Mesenchymal stem cell (in vitro differentiated cells and primary cell): ENCODE measurements around the gene PHPT1.

Source experiments
- DNase-seq: peaks from one replicate; pipeline ENCODE4 v3.0.0-alpha.2; 2013
- H2AFZ ChIP-seq: one replicate; pipeline ENCODE4 v1.6.1; 2013; ENCODE audit warnings: low read depth, mild to moderate bottlenecking, control low read depth, inconsistent platforms, low read length, moderate library complexity
- H2AK5ac ChIP-seq: 2 replicates; pipeline ENCODE4 v1.6.1; 2013; ENCODE audit warnings: low read length, moderate library complexity, mild to moderate bottlenecking, inconsistent platforms; ENCODE audit not compliant: severe bottlenecking
- H2BK120ac ChIP-seq: one replicate; pipeline ENCODE4 v1.6.1; 2013; ENCODE audit warnings: low read depth, mild to moderate bottlenecking, inconsistent platforms, low read length, moderate library complexity
- H2BK12ac ChIP-seq, 2 experiments: one replicate each; pipeline ENCODE4 v1.6.1; 2013; ENCODE audit warnings: inconsistent platforms in 2 of 2, low read length in 2 of 2, mild to moderate bottlenecking in 2 of 2, moderate library complexity in 2 of 2, control low read depth in 1 of 2
- H2BK15ac ChIP-seq: one replicate; pipeline ENCODE4 v1.6.1; 2013; ENCODE audit warnings: mild to moderate bottlenecking, low read depth, inconsistent platforms; ENCODE audit not compliant: poor library complexity, severe bottlenecking
- H2BK5ac ChIP-seq: 2 replicates; pipeline ENCODE4 v1.6.1; 2013; ENCODE audit warnings: low read depth, mild to moderate bottlenecking, low read length, control low read depth, inconsistent platforms; ENCODE audit not compliant: poor library complexity, severe bottlenecking
- H3K14ac ChIP-seq, 2 experiments: one replicate each; pipeline ENCODE4 v1.6.1; 2013; ENCODE audit warnings: inconsistent platforms in 2 of 2, low read length in 2 of 2, control low read depth in 1 of 2, mild to moderate bottlenecking in 1 of 2, moderate library complexity in 1 of 2
- H3K18ac ChIP-seq, 2 experiments: one replicate each; pipeline ENCODE4 v1.6.1; 2013; ENCODE audit warnings: inconsistent platforms in 2 of 2, low read length in 2 of 2, control low read depth in 1 of 2, low read depth in 1 of 2, mild to moderate bottlenecking in 1 of 2
- H3K23ac ChIP-seq, 2 experiments: one replicate each; pipeline ENCODE4 v1.6.1; 2013; ENCODE audit warnings: inconsistent platforms in 2 of 2, low read length in 2 of 2, mild to moderate bottlenecking in 2 of 2, moderate library complexity in 2 of 2, control low read depth in 1 of 2
- H3K27ac ChIP-seq: 2 replicates; pipeline ENCODE4 v1.5.1; 2013; ENCODE audit warnings: mild to moderate bottlenecking, moderate library complexity, low read length, control low read depth, inconsistent platforms; ENCODE audit not compliant: poor library complexity, severe bottlenecking
- H3K27me3 ChIP-seq, 2 experiments: 2 replicates each; pipeline versions ENCODE4 v1.6.1 to v1.7.0; 2013; ENCODE audit warnings: low read length in 2 of 2, mild to moderate bottlenecking in 2 of 2, moderate library complexity in 2 of 2, control low read depth in 1 of 2, inconsistent platforms in 1 of 2; ENCODE audit not compliant: control insufficient read depth in 1 of 2, insufficient read depth in 1 of 2
- H3K36me3 ChIP-seq, 2 experiments: 2 replicates each; pipeline versions ENCODE4 v1.6.1 to v1.7.0; 2013; ENCODE audit warnings: low read length in 2 of 2, control low read depth in 1 of 2, inconsistent platforms in 1 of 2, low read depth in 1 of 2, mild to moderate bottlenecking in 1 of 2; ENCODE audit not compliant: insufficient read depth in 2 of 2, control insufficient read depth in 1 of 2
- H3K4ac ChIP-seq, 2 experiments: one replicate each; pipeline ENCODE4 v1.6.1; 2013; ENCODE audit warnings: inconsistent platforms in 2 of 2, low read length in 2 of 2, mild to moderate bottlenecking in 2 of 2, moderate library complexity in 2 of 2, control low read depth in 1 of 2, low read depth in 1 of 2
- H3K4me1 ChIP-seq: 2 replicates; pipeline ENCODE4 v1.6.1; 2013; ENCODE audit warnings: low read depth, low read length, control low read depth; ENCODE audit not compliant: control insufficient read depth, insufficient read depth
- H3K4me2 ChIP-seq: 2 replicates; pipeline ENCODE4 v1.6.1; 2013; ENCODE audit warnings: low read length, mild to moderate bottlenecking, inconsistent platforms; ENCODE audit not compliant: poor library complexity, severe bottlenecking
- H3K4me3 ChIP-seq, 2 experiments: 2 replicates each; pipeline versions ENCODE4 v1.5.1 to v1.7.0; 2013; ENCODE audit warnings: low read length in 2 of 2, mild to moderate bottlenecking in 2 of 2, control low read depth in 1 of 2, low read depth in 1 of 2; ENCODE audit not compliant: insufficient read depth in 1 of 2
- H3K79me1 ChIP-seq: replicated peaks from 2 replicates; pipeline ENCODE4 v1.6.1; 2013; ENCODE audit warnings: mild to moderate bottlenecking, control low read depth, low read length, inconsistent platforms; ENCODE audit not compliant: poor library complexity, severe bottlenecking
- H3K9ac ChIP-seq: 2 replicates; pipeline ENCODE4 v1.7.0; 2013; ENCODE audit warnings: mild to moderate bottlenecking, low read length, moderate library complexity
- H3K9me3 ChIP-seq: 2 replicates; pipeline ENCODE4 v1.7.0; 2013; ENCODE audit warnings: mild to moderate bottlenecking, low read length; ENCODE audit not compliant: control insufficient read depth
- H4K8ac ChIP-seq: one replicate; pipeline ENCODE4 v1.6.1; 2013; ENCODE audit warnings: inconsistent platforms, mild to moderate bottlenecking, low read length, moderate library complexity
- H4K91ac ChIP-seq: one replicate; pipeline ENCODE4 v1.6.1; 2013; ENCODE audit warnings: mild to moderate bottlenecking, low read length, inconsistent platforms
- WGBS: methylation state at CpG from one replicate; pipeline ENCODE4 v1.1.7; 2013; ENCODE audit warnings: mixed read lengths; 5-methylcytosine and 5-hydroxymethylcytosine counted together

PHPT1 gene

DNA sequence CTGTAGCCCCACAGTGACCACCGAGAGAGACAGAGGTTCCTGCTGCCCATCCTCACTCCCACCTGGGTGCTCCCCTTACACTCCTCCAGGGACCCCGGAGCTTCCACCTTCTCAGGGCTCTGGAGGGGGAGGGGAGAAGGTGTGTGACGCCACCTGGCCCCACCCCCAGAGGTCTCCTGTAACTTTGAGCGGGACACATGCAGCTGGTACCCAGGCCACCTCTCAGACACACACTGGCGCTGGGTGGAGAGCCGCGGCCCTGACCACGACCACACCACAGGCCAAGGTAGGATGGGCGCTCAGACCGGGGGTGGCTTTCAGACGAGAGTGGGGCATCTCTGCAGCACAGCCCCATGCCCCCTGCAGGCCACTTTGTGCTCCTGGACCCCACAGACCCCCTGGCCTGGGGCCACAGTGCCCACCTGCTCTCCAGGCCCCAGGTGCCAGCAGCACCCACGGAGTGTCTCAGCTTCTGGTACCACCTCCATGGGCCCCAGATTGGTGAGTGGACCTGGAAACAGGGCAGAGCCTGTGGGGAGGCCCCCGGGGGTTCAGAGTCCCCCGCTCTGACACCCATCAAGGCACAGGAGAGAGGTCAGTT is 7.4 kb downstream of the PHPT1 start:
- WGBS, result 89% methylated on average over 12 of the region's 14 CpGs
- H3K27me3 ChIP-seq, result no peaks in the 10 kb centered on the region
- H3K79me1 ChIP-seq, result peaks cover 20% of the 10 kb centered on the region
- no peak overlapping the region for H3K14ac ChIP-seq
- H3K23ac ChIP-seq, result no peak overlapping the region
- no peak overlapping the region for H3K27ac ChIP-seq
- peaks cover 14 to 80% of the 10 kb centered on the region in 2 experiments for H3K36me3 ChIP-seq
- no peak overlapping the region for H2BK15ac ChIP-seq
- no peak overlapping the region for H3K4me3 ChIP-seq
- no peak overlapping the region for H3K4me2 ChIP-seq
- H2AFZ ChIP-seq, result no peak overlapping the region
- no peak overlapping the region for H3K18ac ChIP-seq
- no peaks in the 10 kb centered on the region for H3K9me3 ChIP-seq
- no peak overlapping the region for H4K91ac ChIP-seq
- H3K9ac ChIP-seq, result no peak overlapping the region
- peak overlapping the region; percentile 33 for H2AK5ac ChIP-seq
- H4K8ac ChIP-seq, result peak overlapping the region; percentile 40
- no peak overlapping the region for H2BK120ac ChIP-seq
- peaks cover 59% of the 10 kb centered on the region for H3K4me1 ChIP-seq
- H2BK12ac ChIP-seq, result no peak overlapping the region
- H3K4ac ChIP-seq, result no peak overlapping the region
- no peak for DNase-seq
- H2BK5ac ChIP-seq, result no peak overlapping the region

DNA sequence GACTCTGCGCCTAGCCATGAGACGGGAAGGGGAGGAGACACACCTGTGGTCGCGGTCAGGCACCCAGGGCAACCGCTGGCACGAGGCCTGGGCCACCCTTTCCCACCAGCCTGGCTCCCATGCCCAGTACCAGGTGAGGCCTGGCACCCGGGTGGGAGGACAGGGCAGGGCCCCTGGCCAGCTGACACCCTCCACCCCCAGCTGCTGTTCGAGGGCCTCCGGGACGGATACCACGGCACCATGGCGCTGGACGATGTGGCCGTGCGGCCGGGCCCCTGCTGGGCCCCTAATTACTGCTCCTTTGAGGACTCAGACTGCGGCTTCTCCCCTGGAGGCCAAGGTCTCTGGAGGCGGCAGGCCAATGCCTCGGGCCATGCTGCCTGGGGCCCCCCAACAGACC is 8.0 kb downstream of the PHPT1 start:
- WGBS, result 96% methylated on average over 17 of the region's 19 CpGs
- Histone ChIP-seq H3K27me3 (no peaks in the 10 kb centered on the region), H3K36me3 (peaks cover 19 to 80% of the 10 kb centered on the region in 2 experiments), H3K18ac (no peak overlapping the region), H2AFZ (no peak overlapping the region), H3K4me1 (peaks cover 54% of the 10 kb centered on the region), H2AK5ac (no peak overlapping the region), H2BK15ac (peak overlapping the region; percentile 12), H3K9ac (no peak overlapping the region), H3K9me3 (no peaks in the 10 kb centered on the region), H4K8ac (no peak overlapping the region), H3K79me1 (peaks cover 24% of the 10 kb centered on the region), H3K4ac (no peak overlapping the region), H3K27ac (no peak overlapping the region), H2BK12ac (no peak overlapping the region), H3K23ac (no peak overlapping the region), H2BK5ac (no peak overlapping the region), H3K4me2 (no peak overlapping the region), H4K91ac (no peak overlapping the region), H3K4me3 (no peak overlapping the region), H3K14ac (no peak overlapping the region), H2BK120ac (no peak overlapping the region)
- no peak for DNase-seq

DNA sequence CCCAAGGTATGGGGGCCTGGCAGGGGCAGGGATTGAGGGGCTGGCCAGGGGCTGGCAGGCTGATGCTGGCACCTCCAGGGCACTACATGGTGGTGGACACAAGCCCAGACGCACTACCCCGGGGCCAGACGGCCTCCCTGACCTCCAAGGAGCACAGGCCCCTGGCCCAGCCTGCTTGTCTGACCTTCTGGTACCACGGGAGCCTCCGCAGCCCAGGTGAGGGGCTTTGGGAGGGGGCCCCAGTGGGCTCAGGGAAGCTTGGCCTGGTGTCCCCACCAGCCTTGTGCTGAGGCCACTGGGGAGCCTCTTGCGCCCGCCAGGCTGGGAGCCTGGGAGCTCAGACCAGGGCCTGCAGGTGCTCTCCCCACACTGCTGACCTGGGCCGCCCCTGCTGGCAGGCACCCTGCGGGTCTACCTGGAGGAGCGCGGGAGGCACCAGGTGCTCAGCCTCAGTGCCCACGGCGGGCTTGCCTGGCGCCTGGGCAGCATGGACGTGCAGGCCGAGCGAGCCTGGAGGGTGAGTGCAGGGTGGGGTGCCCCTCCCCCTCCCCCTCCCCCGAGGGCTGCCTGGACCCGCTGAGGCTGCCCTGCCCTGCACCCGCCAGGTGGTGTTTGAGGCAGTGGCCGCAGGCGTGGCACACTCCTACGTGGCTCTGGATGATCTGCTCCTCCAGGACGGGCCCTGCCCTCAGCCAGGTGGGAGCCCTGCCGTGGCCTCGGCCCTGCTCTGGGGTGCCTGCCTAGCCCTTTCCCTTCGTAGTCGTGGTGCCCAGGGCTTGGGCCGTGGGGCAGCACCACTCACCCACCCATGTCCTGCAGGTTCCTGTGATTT is 8.6 kb downstream of the PHPT1 start:
- peak overlapping the region; percentile 12 for H2BK15ac ChIP-seq
- H2BK12ac ChIP-seq, result no peak overlapping the region
- H3K14ac ChIP-seq, result no peak overlapping the region
- no peak overlapping the region for H3K27ac ChIP-seq
- no peak overlapping the region for H3K23ac ChIP-seq
- H4K8ac ChIP-seq, result no peak overlapping the region
- H2BK5ac ChIP-seq, result no peak overlapping the region
- H3K9me3 ChIP-seq, result no peaks in the 10 kb centered on the region
- H3K9ac ChIP-seq, result no peak overlapping the region
- H2BK120ac ChIP-seq, result no peak overlapping the region
- H2AK5ac ChIP-seq, result no peak overlapping the region
- 94% methylated on average over 26 of the region's 29 CpGs for WGBS
- H3K4me2 ChIP-seq, result no peak overlapping the region
- no peak overlapping the region for H3K18ac ChIP-seq
- no peak overlapping the region for H3K4me3 ChIP-seq
- peaks cover 25 to 81% of the 10 kb centered on the region in 2 experiments for H3K36me3 ChIP-seq
- no peak overlapping the region for H4K91ac ChIP-seq
- no peak overlapping the region for H2AFZ ChIP-seq
- peaks cover 27% of the 10 kb centered on the region for H3K79me1 ChIP-seq
- no peaks in the 10 kb centered on the region for H3K27me3 ChIP-seq
- no peak for DNase-seq
- peaks cover 52% of the 10 kb centered on the region for H3K4me1 ChIP-seq
- H3K4ac ChIP-seq, result no peak overlapping the region

DNA sequence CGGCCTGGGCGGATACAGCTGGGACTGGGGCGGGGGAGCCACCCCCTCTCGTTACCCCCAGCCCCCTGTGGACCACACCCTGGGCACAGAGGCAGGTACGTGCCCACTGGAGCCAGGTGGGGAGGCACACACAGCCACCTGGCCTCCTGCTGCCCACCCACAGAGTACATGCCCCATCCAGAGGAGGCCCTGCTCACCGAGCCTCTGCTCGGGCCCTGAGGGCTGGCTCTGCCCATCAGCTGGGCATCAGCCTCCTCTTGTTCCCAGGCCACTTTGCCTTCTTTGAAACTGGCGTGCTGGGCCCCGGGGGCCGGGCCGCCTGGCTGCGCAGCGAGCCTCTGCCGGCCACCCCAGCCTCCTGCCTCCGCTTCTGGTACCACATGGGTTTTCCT is 9.2 kb downstream of the PHPT1 start:
- no peaks in the 10 kb centered on the region for H3K9me3 ChIP-seq
- WGBS, result 95% methylated on average over 15 of the region's 15 CpGs
- no peak overlapping the region for H3K23ac ChIP-seq
- H3K14ac ChIP-seq, result no peak overlapping the region
- H3K18ac ChIP-seq, result no peak overlapping the region
- H2BK12ac ChIP-seq, result no peak overlapping the region
- H2BK15ac ChIP-seq, result no peak overlapping the region
- no peak overlapping the region for H3K27ac ChIP-seq
- H3K27me3 ChIP-seq, result no peaks in the 10 kb centered on the region
- H4K8ac ChIP-seq, result peak overlapping the region; percentile 32
- H3K4me3 ChIP-seq, result no peak overlapping the region
- peaks cover 33% of the 10 kb centered on the region for H3K79me1 ChIP-seq
- no peak for DNase-seq
- no peak overlapping the region for H3K4ac ChIP-seq
- no peak overlapping the region for H2AK5ac ChIP-seq
- H3K4me1 ChIP-seq, result peaks cover 52% of the 10 kb centered on the region
- no peak overlapping the region for H2BK120ac ChIP-seq
- H4K91ac ChIP-seq, result peak overlapping the region; percentile 25
- no peak overlapping the region for H3K9ac ChIP-seq
- no peak overlapping the region for H3K4me2 ChIP-seq
- H2BK5ac ChIP-seq, result no peak overlapping the region
- H3K36me3 ChIP-seq, result peaks cover 32 to 81% of the 10 kb centered on the region in 2 experiments
- no peak overlapping the region for H2AFZ ChIP-seq
